Adrenal gland (tissue), 5 donors: ENCODE results near the gene B9D1.

Experiments
- POLR2A ChIP-seq, 2 donors: fragments of 450-650 bp; IDR thresholded peaks; one replicate each; pipeline ENCODE4 v1.6.1; 2017; ENCODE audit warnings: antibody characterized with exemption in 2 of 2, mild to moderate bottlenecking in 2 of 2, moderate library complexity in 1 of 2
- TF ChIP-seq, protein P1 (sequence below), 6 experiments: fragments of 450-650 bp in 4 of 6; fragments of 200-600 bp in 2 of 6; sonication (generic) in 1 of 6; IDR thresholded peaks; 1 replicate in 5 of 6; 2 replicates in 1 of 6; pipeline versions ENCODE4 v1.5.1 to v1.8.0; 2016 to 2021; ENCODE audit warnings: antibody characterized with exemption in 6 of 6, mild to moderate bottlenecking in 2 of 6, moderate library complexity in 1 of 6
- donor health status: DM: no; HTN: no; CAD: no.

- TF ChIP-seq POLR2A (IDR thresholded peaks at IDR 0.05) = no peak
- TF ChIP-seq, protein P1, sequence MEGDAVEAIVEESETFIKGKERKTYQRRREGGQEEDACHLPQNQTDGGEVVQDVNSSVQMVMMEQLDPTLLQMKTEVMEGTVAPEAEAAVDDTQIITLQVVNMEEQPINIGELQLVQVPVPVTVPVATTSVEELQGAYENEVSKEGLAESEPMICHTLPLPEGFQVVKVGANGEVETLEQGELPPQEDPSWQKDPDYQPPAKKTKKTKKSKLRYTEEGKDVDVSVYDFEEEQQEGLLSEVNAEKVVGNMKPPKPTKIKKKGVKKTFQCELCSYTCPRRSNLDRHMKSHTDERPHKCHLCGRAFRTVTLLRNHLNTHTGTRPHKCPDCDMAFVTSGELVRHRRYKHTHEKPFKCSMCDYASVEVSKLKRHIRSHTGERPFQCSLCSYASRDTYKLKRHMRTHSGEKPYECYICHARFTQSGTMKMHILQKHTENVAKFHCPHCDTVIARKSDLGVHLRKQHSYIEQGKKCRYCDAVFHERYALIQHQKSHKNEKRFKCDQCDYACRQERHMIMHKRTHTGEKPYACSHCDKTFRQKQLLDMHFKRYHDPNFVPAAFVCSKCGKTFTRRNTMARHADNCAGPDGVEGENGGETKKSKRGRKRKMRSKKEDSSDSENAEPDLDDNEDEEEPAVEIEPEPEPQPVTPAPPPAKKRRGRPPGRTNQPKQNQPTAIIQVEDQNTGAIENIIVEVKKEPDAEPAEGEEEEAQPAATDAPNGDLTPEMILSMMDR (IDR thresholded peaks at IDR 0.05) = no peak
These were observed 59.2 kb downstream of the B9D1 start for GRCh38 chr17:19303367-19303776.
